ENCODE measurements around the gene KCNK7.

KCNK7 gene

GRCh38 chr11:65625628-65626342 is 30.2 kb upstream of the KCNK7 start:
- DNase-seq, result peak; percentile 1

- no peak for DNase-seq
Measured at GRCh38 chr11:65624931-65625627, 29.5 kb upstream of the KCNK7 start.

GRCh38 chr11:65623852-65624616 is 28.4 kb upstream of the KCNK7 start:
- DNase-seq, result no peak

GRCh38 chr11:65623177-65623576 is 27.6 kb upstream of the KCNK7 start:
- DNase-seq, result no peak

- no peak for DNase-seq
Measured at GRCh38 chr11:65622011-65622410, 26.4 kb upstream of the KCNK7 start.

- no peak for DNase-seq
Measured at GRCh38 chr11:65621460-65621859, 25.9 kb upstream of the KCNK7 start.

GRCh38 chr11:65620666-65621065 is 25.1 kb upstream of the KCNK7 start:
- DNase-seq, result no peak

GRCh38 chr11:65619281-65619928 is 23.8 kb upstream of the KCNK7 start:
- DNase-seq, result no peak

GRCh38 chr11:65618763-65619162 is 23.2 kb upstream of the KCNK7 start:
- no peak for DNase-seq

- no peak for DNase-seq
Measured at GRCh38 chr11:65617990-65618751, 22.6 kb upstream of the KCNK7 start.

- no peak for DNase-seq
Measured at GRCh38 chr11:65617136-65617850, 21.7 kb upstream of the KCNK7 start.

- DNase-seq, result no peak
Measured at GRCh38 chr11:65616575-65617001, 21.0 kb upstream of the KCNK7 start.

- DNase-seq, result no peak
Measured at GRCh38 chr11:65615950-65616574, 20.5 kb upstream of the KCNK7 start.

- DNase-seq, result peak; percentile 100
Measured at GRCh38 chr11:65615229-65615949, 19.8 kb upstream of the KCNK7 start, which contains the start of gene PCNX3. Gene PCNX3 (plus strand): TSS chr11:65615776. CDS start chr11:65616312, 536 bp downstream.

GRCh38 chr11:65613091-65613928 is 17.7 kb upstream of the KCNK7 start:
- no peak for DNase-seq

GRCh38 chr11:65612691-65613090 is 17.1 kb upstream of the KCNK7 start:
- DNase-seq, result no peak

GRCh38 chr11:65611758-65612603 is 16.4 kb upstream of the KCNK7 start:
- no peak for DNase-seq

- peak; percentile 34 for DNase-seq
Measured at GRCh38 chr11:65611028-65611757, 15.6 kb upstream of the KCNK7 start.
